ENCODE results near the gene SLC5A1.

SLC5A1 gene

GRCh38 chr22:32042924-32043323 is at the start of gene SLC5A1:
Gene SLC5A1, plus strand, starts transcription at chr22:32043261. Its CDS starts 21 bp downstream, at chr22:32043282.
- DNase-seq, result no peak

- DNase-seq, result peak; percentile 3
Observed at GRCh38 chr22:31995046-31995445, 48.0 kb upstream of the SLC5A1 start.

- DNase-seq, result no peak
Observed at GRCh38 chr22:31995807-31996206, 47.3 kb upstream of the SLC5A1 start.

- no peak for DNase-seq
Observed at GRCh38 chr22:31998784-31999385, 44.2 kb upstream of the SLC5A1 start.

- DNase-seq, result no peak
Observed at GRCh38 chr22:32000181-32000580, 42.9 kb upstream of the SLC5A1 start.

- DNase-seq, result no peak
Observed at GRCh38 chr22:32005453-32005852, 37.6 kb upstream of the SLC5A1 start.

- DNase-seq, result no peak
Observed at GRCh38 chr22:32013200-32013599, 29.9 kb upstream of the SLC5A1 start.

GRCh38 chr22:32016081-32016480 is 27.0 kb upstream of the SLC5A1 start:
- DNase-seq, result no peak

- no peak for DNase-seq
Observed at GRCh38 chr22:32018056-32018455, 25.0 kb upstream of the SLC5A1 start.

GRCh38 chr22:32020117-32020516 is 22.9 kb upstream of the SLC5A1 start:
- DNase-seq, result no peak

- no peak for DNase-seq
Observed at GRCh38 chr22:32021716-32022115, 21.3 kb upstream of the SLC5A1 start.

GRCh38 chr22:32023251-32023827 is 19.7 kb upstream of the SLC5A1 start:
- no peak for DNase-seq

- DNase-seq, result no peak
Observed at GRCh38 chr22:32024796-32025195, 18.3 kb upstream of the SLC5A1 start.

GRCh38 chr22:32030518-32031247 is 12.4 kb upstream of the SLC5A1 start:
- no peak for DNase-seq

GRCh38 chr22:32031466-32031865 is 11.6 kb upstream of the SLC5A1 start:
- no peak for DNase-seq

- DNase-seq, result no peak
Observed at GRCh38 chr22:32034275-32034674, 8.8 kb upstream of the SLC5A1 start.

GRCh38 chr22:32037236-32037635 is 5.8 kb upstream of the SLC5A1 start:
- DNase-seq, result no peak

- DNase-seq, result no peak
Observed at GRCh38 chr22:32040324-32040904, 2.6 kb upstream of the SLC5A1 start.

GRCh38 chr22:32043391-32043790 is 330 bp downstream of the SLC5A1 start:
- DNase-seq, result no peak

GRCh38 chr22:32044477-32044876 is 1.4 kb downstream of the SLC5A1 start:
- no peak for DNase-seq

GRCh38 chr22:32044913-32045312 is 1.9 kb downstream of the SLC5A1 start:
- no peak for DNase-seq

GRCh38 chr22:32048069-32048468 is 5.0 kb downstream of the SLC5A1 start:
- no peak for DNase-seq

- DNase-seq, result no peak
Observed at GRCh38 chr22:32050678-32051515, 7.8 kb downstream of the SLC5A1 start.

Data from NCI-H82 (cell line).